Posterior cingulate gyrus (tissue), 11 donors: Measurements from ENCODE around the gene GNB5.
A peak's percentile ranks its signal among the peaks of the same experiment; 100 is the strongest.

Experiments
- DNase-seq, 10 donors: peaks; one replicate each; pipeline versions ENCODE4 v3.0.0 to v3.0.0-alpha.2; 2020 to 2021; ENCODE audit warnings: mixed read lengths in 3 of 10
- intact Hi-C: fragments of 100-400 bp; cut with DNase I; formaldehyde crosslinking; loops from one replicate; pipeline ENCODE4 v1.15.1; 2023

Gene GNB5

GRCh38 chr15:52118969-52119749 is 72.0 kb downstream of the GNB5 start:
- intact Hi-C loops = no loop called here
- DNase-seq = no peak

- DNase-seq = peak in 1 of 10 donors; percentile 71
- intact Hi-C loops = no loop called here
Measured at GRCh38 chr15:52117549-52117948, 73.6 kb downstream of the GNB5 start.

- intact Hi-C loops = no loop called here
- no peak for DNase-seq
Measured at GRCh38 chr15:52115598-52116427, 75.4 kb downstream of the GNB5 start.

GRCh38 chr15:52114261-52115055 is 76.7 kb downstream of the GNB5 start:
- intact Hi-C loops = no loop called here
- peak in 6 of 10 donors; percentile 40 to 94 (median 62) for DNase-seq

GRCh38 chr15:52113708-52114107 is 77.5 kb downstream of the GNB5 start:
- intact Hi-C loops = no loop called here
- no peak for DNase-seq

GRCh38 chr15:52113235-52113634 is 78.0 kb downstream of the GNB5 start:
- DNase-seq = no peak
- intact Hi-C loops = no loop called here

- DNase-seq = peak in 4 of 10 donors; percentile 11 to 86 (median 20)
- intact Hi-C loops = no loop called here
Measured at GRCh38 chr15:52112203-52112750, 78.9 kb downstream of the GNB5 start.

GRCh38 chr15:52111517-52112202 is 79.5 kb downstream of the GNB5 start:
- intact Hi-C loops = no loop called here
- DNase-seq = no peak

GRCh38 chr15:52109559-52110451 is 81.4 kb downstream of the GNB5 start:
- intact Hi-C loops = no loop called here
- DNase-seq = no peak

- DNase-seq = no peak
- intact Hi-C loops = no loop called here
Measured at GRCh38 chr15:52107238-52107637, 84.0 kb downstream of the GNB5 start.

GRCh38 chr15:52106641-52107040 is 84.6 kb downstream of the GNB5 start:
- no peak for DNase-seq
- intact Hi-C loops = no loop called here

- intact Hi-C loops = no loop called here
- DNase-seq = no peak
Measured at GRCh38 chr15:52105846-52106245, 85.3 kb downstream of the GNB5 start.

GRCh38 chr15:52104532-52105004 is 86.6 kb downstream of the GNB5 start:
- no peak for DNase-seq
- intact Hi-C loops = no loop called here

GRCh38 chr15:52103217-52104207 is 87.7 kb downstream of the GNB5 start:
- intact Hi-C loops = no loop called here

GRCh38 chr15:52102463-52102862 is 88.7 kb downstream of the GNB5 start:
- DNase-seq = no peak
- intact Hi-C loops = no loop called here

More at GRCh38 chr15:52103217-52104207, 87.7 kb downstream of the GNB5 start:
- peak in 4 of 10 donors; percentile 38 to 90 (median 70) for DNase-seq

- intact Hi-C loops = no loop called here
Measured at GRCh38 chr15:52101542-52102323, 89.5 kb downstream of the GNB5 start.

More at GRCh38 chr15:52101542-52102323, 89.5 kb downstream of the GNB5 start:
- DNase-seq = no peak
